Astrocyte of the cerebellum (primary cell): ENCODE data around the gene ID2.

ENCODE experiments used
- DNase-seq: peaks from one replicate; pipeline ENCODE4 v3.0.0-alpha.2; 2011; ENCODE audit warnings: low read depth
- H3K4me3 ChIP-seq: 2 replicates; pipeline ENCODE4 v1.5.1; 2011; ENCODE audit warnings: mild to moderate bottlenecking, low read depth, low read length, moderate library complexity
- CTCF ChIP-seq: IDR thresholded peaks from 2 replicates; pipeline ENCODE4 v1.5.1; 2012; ENCODE audit warnings: low read length, low read depth, moderate library complexity, mild to moderate bottlenecking; ENCODE audit errors: missing control alignments
- in situ Hi-C: cut with HindIII; loops from 2 replicates; pipeline ENCODE4 v1.10.0; 2017; ENCODE audit warnings: low sequenced_read_pairs

Gene ID2

DNA sequence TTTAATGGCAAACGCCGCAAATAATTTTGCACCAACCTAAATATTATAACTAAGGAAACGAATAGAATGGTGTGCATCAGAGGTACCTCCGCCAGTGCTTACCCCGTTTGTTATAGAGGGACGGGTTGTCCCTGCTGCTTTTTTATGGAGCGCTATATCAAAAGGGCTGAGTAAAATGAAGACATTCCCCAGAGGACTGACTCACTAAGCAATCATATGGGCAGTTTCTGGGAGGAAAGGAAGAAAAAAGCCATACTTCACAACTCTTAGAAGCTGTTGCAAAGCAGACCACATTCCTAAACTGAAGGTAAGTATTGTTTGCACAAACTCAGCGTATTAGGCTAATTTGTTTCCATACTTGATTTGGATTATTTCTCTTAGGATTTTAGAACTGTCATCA lies 12.9 kb downstream of the ID2 start:
- no peak for TF ChIP-seq CTCF
- DNase-seq = no peak
- H3K4me3 ChIP-seq = no peak overlapping the region
- in situ Hi-C loops = no loop called here

DNA sequence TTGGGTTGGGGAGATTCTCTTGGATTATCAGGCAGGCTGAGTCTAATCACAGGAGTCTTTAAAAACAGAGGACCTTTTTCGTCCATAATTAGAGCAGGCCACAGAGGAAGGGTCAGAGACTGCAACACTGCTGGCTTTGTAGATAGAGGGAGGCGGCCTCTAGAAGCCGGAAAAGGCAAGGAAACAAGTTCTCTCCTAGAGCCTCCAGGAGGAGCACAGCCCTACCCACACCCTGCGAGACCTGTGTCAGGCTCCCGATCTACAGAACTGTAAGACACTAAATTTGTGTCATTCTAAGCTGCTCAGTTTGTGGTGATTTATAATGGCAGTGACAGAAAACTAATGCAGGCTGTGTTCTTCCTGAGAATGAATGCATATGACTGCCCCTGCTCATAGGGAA lies 15.3 kb downstream of the ID2 start:
- in situ Hi-C loops = no loop called here
- H3K4me3 ChIP-seq = no peak overlapping the region
- TF ChIP-seq CTCF = no peak
- no peak for DNase-seq

DNA sequence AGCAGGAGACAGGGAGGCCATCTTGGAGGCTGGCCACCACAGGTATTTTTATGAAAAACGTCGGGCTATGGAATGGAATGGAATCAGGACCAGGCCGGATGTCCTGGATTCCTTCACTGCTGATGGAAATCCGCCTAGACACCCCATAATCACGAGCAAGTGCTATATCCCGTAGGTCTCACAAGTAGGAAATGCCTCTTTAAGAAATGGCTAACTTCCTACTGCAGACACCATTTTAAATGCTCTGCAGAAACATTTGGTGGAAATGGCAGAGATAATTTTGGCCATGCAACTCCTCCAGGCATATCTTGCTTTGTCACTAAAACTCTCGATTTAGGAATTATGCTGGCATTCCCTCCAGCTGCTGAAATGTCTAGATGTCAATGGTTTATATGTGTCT lies 18.0 kb downstream of the ID2 start:
- H3K4me3 ChIP-seq = no peak overlapping the region
- TF ChIP-seq CTCF = no peak
- DNase-seq = no peak
- in situ Hi-C loops = no loop called here

- in situ Hi-C loops = no loop called here
- TF ChIP-seq CTCF = no peak
- no peak for DNase-seq
- H3K4me3 ChIP-seq = no peak overlapping the region
Measured at GRCh38 chr2:8701681-8702379, 20.0 kb downstream of the ID2 start.

DNA sequence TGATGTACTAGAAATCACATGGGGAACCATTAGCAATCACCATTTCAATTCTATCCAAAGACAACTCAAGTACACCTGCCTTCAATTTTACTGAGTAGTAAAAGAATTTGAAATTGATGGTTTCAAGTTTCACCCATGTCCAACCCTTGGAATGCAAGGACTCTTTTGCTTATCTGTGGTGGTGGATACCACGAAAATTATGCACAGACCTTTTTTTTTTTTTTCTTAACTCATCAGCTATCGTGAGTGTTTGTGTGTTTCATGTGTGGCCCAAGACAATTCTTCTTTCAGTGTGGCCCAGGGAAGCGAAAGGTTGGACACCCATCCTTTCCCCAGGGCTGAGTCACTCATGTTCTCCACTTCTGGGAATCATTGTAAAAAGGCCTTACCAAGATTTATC lies 23.1 kb downstream of the ID2 start:
- in situ Hi-C loops = no loop called here

GRCh38 chr2:8709611-8710010 lies 27.8 kb downstream of the ID2 start:
- DNase-seq = no peak
- in situ Hi-C loops = no loop called here
- TF ChIP-seq CTCF = no peak
- no peak overlapping the region for H3K4me3 ChIP-seq

More for the DNA sequence above, 23.1 kb downstream of the ID2 start:
- no peak overlapping the region for H3K4me3 ChIP-seq
- DNase-seq = peak; percentile 15
- no peak for TF ChIP-seq CTCF
